Activated B cell treated with CpG ODN at 0.5 μM for 24 hours (primary cell): ENCODE results near the gene NRXN2. TPM values are rescaled to one million over a fixed set of nuclear protein-coding genes. Genes with fewer than 3 reads are reported as not detected.

Source experiments
- ATAC-seq: fragments of 200-7000 bp; cut with Tn5 transposase; one replicate; pipeline ENCODE4 v1.10.0; 2021; ENCODE audit warnings: low read depth, mild to moderate bottlenecking, moderate library complexity
- CTCF ChIA-PET: fragments of 350-600 bp; sonication (Branson Sonifier 250); formaldehyde crosslinking; loops from one replicate; lab custom pipeline; 2021; ENCODE audit warnings: antibody characterized with exemption; lab: Charles Lee
- POLR2A ChIA-PET: fragments of 350-600 bp; sonication (Branson Sonifier 250); formaldehyde crosslinking; loops from one replicate; lab custom pipeline; 2021; ENCODE audit warnings: antibody characterized with exemption; lab: Charles Lee
- DNase-seq: peaks from one replicate; pipeline ENCODE4 v3.0.0; 2022
- H3K27ac Mint-ChIP-seq: one replicate; pipeline ENCODE4 v1.8.0; 2020; ENCODE audit warnings: mixed read lengths
- H3K27me3 Mint-ChIP-seq: one replicate; pipeline ENCODE4 v1.8.0; 2021; ENCODE audit warnings: mixed read lengths
- H3K36me3 Mint-ChIP-seq: one replicate; pipeline ENCODE4 v1.8.0; 2021; ENCODE audit warnings: low read depth, mixed read lengths
- H3K4me1 Mint-ChIP-seq: one replicate; pipeline ENCODE4 v1.8.0; 2021; ENCODE audit warnings: mixed read lengths
- H3K4me3 Mint-ChIP-seq: one replicate; pipeline ENCODE4 v1.8.0; 2020; ENCODE audit warnings: mild to moderate bottlenecking, mixed read lengths
- H3K9me3 Mint-ChIP-seq: one replicate; pipeline ENCODE4 v1.8.0; 2020; ENCODE audit warnings: mixed read lengths
- CTCF ChIP-seq: fragments of 200-600 bp; IDR thresholded peaks from one replicate; pipeline ENCODE4 v1.8.0; 2022; ENCODE audit warnings: antibody characterized with exemption, mild to moderate bottlenecking
- intact Hi-C: fragments of 100-400 bp; cut with micrococcal nuclease; formaldehyde crosslinking; loops from one replicate; pipeline ENCODE4 v1.15.1; 2024
- total RNA-seq: library from RNA; stranded (reverse); gene quantifications from 2 replicates; pipeline ENCODE4 v1.2.3, GENCODE V29; 2022

NRXN2 gene
- total RNA-seq, 1 donor from 2014 or later: 0.73 TPM

DNA sequence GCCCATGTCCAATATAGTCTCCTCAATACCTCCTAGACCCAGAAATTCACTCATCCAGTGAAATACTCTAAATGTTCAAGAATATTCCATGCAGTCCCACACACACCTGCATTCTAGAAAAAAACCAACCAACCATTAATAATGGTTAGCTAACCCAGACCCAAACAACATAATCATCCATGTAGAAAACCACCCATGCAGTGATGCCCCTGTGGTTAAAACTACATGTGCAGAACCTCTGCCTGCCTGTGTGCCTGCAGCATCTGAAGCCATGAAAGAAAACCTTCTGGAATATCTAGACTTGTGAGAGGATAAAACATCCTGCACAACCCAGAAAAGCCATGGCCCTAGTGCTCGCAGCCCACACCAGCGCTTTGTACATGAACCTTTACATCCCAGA is 84.2 kb downstream of the NRXN2 start:
- Mint-ChIP-seq H3K9me3 (no peaks in the 10 kb centered on the region), H3K4me3 (peak overlapping the region; percentile 61), H3K27ac (peak overlapping the region; percentile 56), H3K4me1 (peaks cover 10% of the 10 kb centered on the region), H3K27me3 (peaks cover 15% of the 10 kb centered on the region), H3K36me3 (no peaks in the 10 kb centered on the region)
- ATAC-seq: peak; percentile 42
- no peak for DNase-seq
- ChIA-PET POLR2A (no interaction called here), CTCF (interaction anchor here (0.8 to 1.2 kb wide), 3 partner anchors 11 to 190 kb away, joined by 3 to 4 read pairs (median 3); no protein-coding TSS in a partner anchor)
- intact Hi-C loops: no loop called here
- no peak for TF ChIP-seq CTCF

GRCh38 chr11:64638018-64638665 is 84.9 kb downstream of the NRXN2 start:
- ChIA-PET POLR2A (no interaction called here), CTCF (interaction anchor here (0.8 to 1.2 kb wide), 2 partner anchors 15 to 189 kb away, joined by 3 to 4 read pairs; no protein-coding TSS in a partner anchor)
- Mint-ChIP-seq H3K9me3 (no peaks in the 10 kb centered on the region), H3K4me1 (peaks cover 13% of the 10 kb centered on the region), H3K4me3 (peak overlapping the region; percentile 57), H3K36me3 (no peaks in the 10 kb centered on the region), H3K27me3 (peaks cover 20% of the 10 kb centered on the region), H3K27ac (no peak overlapping the region)
- TF ChIP-seq CTCF: no peak
- intact Hi-C loops: no loop called here
- ATAC-seq (peak; percentile 83), DNase-seq (no peak)

DNA sequence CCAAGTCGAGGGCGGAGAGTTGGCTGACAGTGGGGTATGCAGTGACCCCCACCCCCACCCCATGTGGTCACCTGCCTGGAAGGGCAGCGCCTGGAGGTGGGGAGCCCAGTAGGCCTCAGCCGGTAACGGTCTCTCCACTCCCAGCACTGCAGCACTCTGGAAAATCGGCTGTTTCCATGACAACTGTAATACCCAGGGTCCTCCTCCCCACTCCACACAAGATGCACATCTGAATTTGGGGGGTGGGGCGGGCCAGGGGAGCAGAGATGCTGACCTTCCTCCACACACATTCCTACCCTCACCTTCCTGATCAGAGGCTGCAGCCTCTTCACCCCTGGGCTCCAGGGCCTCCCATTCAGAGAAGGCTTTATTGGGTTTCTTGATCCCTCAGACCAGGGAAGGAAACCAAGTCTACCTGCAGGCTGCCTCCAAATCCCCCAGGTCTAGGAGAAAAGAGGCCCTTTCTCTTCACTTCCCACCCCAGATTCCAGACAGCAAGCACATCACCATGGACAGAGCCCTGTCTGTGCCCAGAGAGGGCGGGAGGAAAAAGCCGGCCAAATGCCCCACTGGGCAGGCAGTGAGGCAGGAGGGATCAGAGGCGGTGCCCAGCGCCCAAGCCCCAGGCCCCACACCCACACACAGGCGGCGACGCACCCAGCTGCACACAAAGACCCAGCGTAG is 85.5 kb downstream of the NRXN2 start:
- CTCF ChIA-PET: interaction anchor here (1.2 kb wide), 1 partner anchor 15 kb away, joined by 4 read pairs; no protein-coding TSS in a partner anchor
- Mint-ChIP-seq H3K4me1 (peaks cover 13% of the 10 kb centered on the region), H3K9me3 (no peaks in the 10 kb centered on the region), H3K27me3 (peaks cover 20% of the 10 kb centered on the region), H3K27ac (no peak overlapping the region), H3K4me3 (peak overlapping the region; percentile 35), H3K36me3 (no peaks in the 10 kb centered on the region)
- POLR2A ChIA-PET: interaction anchor here (0.5 kb wide), 1 partner anchor 358 kb away, joined by 7 read pairs; no protein-coding TSS in a partner anchor
- TF ChIP-seq CTCF: no peak
- no peak for DNase-seq
- intact Hi-C loops: no loop called here
- ATAC-seq: no peak

DNA sequence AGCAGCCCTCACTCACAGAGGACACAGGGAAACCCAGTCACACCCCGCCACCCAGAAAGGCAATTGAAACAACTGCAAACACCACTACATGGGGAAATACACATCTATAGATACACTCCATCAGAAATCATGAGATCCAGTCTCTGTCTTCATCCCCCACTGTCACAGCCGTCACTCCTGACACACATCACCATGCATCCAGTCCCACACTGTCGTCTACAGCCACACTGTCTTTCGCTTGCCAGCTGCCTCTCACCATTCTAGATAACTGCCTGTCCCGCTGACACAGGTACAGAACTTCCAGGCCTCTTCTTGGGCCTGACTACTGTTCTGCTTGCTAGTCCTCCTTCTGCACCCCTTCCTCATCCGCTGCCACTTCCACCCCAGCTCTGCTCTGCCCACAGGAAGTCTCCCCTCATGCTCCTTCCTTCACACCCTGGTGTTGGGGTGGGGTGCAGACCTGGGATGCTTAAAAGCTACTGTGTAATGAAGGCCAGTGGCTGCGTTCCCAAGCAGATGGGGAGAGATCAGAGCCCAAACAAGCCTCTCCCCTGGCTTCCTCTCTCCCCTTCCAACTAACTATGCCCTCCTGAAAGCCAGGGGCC is 89.3 kb downstream of the NRXN2 start:
- no peaks in the 10 kb centered on the region for H3K36me3 Mint-ChIP-seq
- H3K27ac Mint-ChIP-seq: no peak overlapping the region
- no peaks in the 10 kb centered on the region for H3K9me3 Mint-ChIP-seq
- intact Hi-C loops: no loop called here
- ChIA-PET CTCF (interaction anchor here (1.0 kb wide), 1 partner anchor 17 kb away, joined by 3 read pairs; no protein-coding TSS in a partner anchor), POLR2A (no interaction called here)
- no peak overlapping the region for H3K4me3 Mint-ChIP-seq
- peaks cover 19% of the 10 kb centered on the region for H3K27me3 Mint-ChIP-seq
- DNase-seq (no peak), ATAC-seq (no peak)
- TF ChIP-seq CTCF: no peak
- H3K4me1 Mint-ChIP-seq: peaks cover 22% of the 10 kb centered on the region

DNA sequence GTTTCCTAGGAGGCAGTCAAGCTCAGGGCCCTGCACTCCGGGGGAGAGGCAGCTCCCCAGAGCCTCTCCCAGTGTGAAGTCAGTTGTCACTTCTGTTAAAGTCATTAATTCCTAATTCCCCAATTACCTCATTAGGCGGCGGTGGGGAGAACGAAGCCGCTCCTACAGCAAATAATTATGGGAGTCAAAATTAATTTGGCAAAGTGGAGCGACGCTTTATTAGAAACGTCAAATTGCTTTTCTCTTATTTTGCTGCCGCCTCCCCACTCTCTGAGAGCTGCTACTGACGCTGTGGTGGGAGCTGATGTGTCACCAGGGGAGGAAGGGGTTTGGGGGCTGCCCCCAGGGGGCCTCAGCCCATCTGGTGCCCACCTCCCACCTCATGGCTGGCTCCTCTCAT is 90.3 kb downstream of the NRXN2 start:
- TF ChIP-seq CTCF: no peak
- ATAC-seq: no peak
- DNase-seq: no peak
- CTCF ChIA-PET: no interaction called here
- H3K9me3 Mint-ChIP-seq: no peaks in the 10 kb centered on the region
- POLR2A ChIA-PET: no interaction called here
- H3K36me3 Mint-ChIP-seq: no peaks in the 10 kb centered on the region
- H3K27me3 Mint-ChIP-seq: peaks cover 19% of the 10 kb centered on the region
- H3K27ac Mint-ChIP-seq: no peak overlapping the region
- H3K4me3 Mint-ChIP-seq: no peak overlapping the region
- intact Hi-C loops: no loop called here
- peaks cover 19% of the 10 kb centered on the region for H3K4me1 Mint-ChIP-seq
